GM21390 (cell line): ENCODE results near the gene MTFR1L.

Experiments used
- ATAC-seq: cut with Tn5 transposase; IDR thresholded peaks from one replicate; pipeline ENCODE4 v1.9.1; 2021; ENCODE audit not compliant: unreplicated experiment

The MTFR1L gene

GRCh38 chr1:25806418-25806817 lies 13.3 kb upstream of the MTFR1L start:
- ATAC-seq: no peak

GRCh38 chr1:25807480-25808390 lies 12.0 kb upstream of the MTFR1L start:
- no peak for ATAC-seq

- ATAC-seq: no peak
These were observed 11.1 kb upstream of the MTFR1L start for GRCh38 chr1:25808481-25809244.

- ATAC-seq: no peak
These were observed 10.3 kb upstream of the MTFR1L start for GRCh38 chr1:25809283-25809926.

GRCh38 chr1:25809929-25810328 lies 9.8 kb upstream of the MTFR1L start:
- ATAC-seq: no peak

- ATAC-seq: no peak
These were observed 9.1 kb upstream of the MTFR1L start for GRCh38 chr1:25810341-25811299.

GRCh38 chr1:25811384-25812082 lies 8.2 kb upstream of the MTFR1L start:
- ATAC-seq: no peak

GRCh38 chr1:25813071-25813733 lies 6.6 kb upstream of the MTFR1L start:
- ATAC-seq: no peak

- no peak for ATAC-seq
These were observed 5.9 kb upstream of the MTFR1L start for GRCh38 chr1:25813734-25814471.

GRCh38 chr1:25814549-25815087 lies 5.1 kb upstream of the MTFR1L start:
- no peak for ATAC-seq

- ATAC-seq: no peak
These were observed 4.3 kb upstream of the MTFR1L start for GRCh38 chr1:25815208-25816111.

- ATAC-seq: no peak
These were observed 3.5 kb upstream of the MTFR1L start for GRCh38 chr1:25816112-25816718.

GRCh38 chr1:25817840-25818501 lies 1.8 kb upstream of the MTFR1L start:
- no peak for ATAC-seq

- ATAC-seq: no peak
These were observed 1.2 kb upstream of the MTFR1L start for GRCh38 chr1:25818569-25818968.

- peak; percentile 56 for ATAC-seq
These were observed 725 bp downstream of the MTFR1L start for GRCh38 chr1:25820247-25821111.

- no peak for ATAC-seq
These were observed 1.3 kb downstream of the MTFR1L start for GRCh38 chr1:25821112-25821476.
